Activated naive CD4-positive, alpha-beta T cell treated with anti-CD3 and anti-CD28 coated beads, Interleukin-2, amount 50 U/mL, for 24 hours (primary cell): ENCODE results near the gene DHRS7B.
A peak's percentile ranks its signal among the peaks of the same experiment; 100 is the strongest.
"Not testable (repeated sequence)": the region's sequence is repeated elsewhere in the genome, so short reads cannot be mapped to it uniquely, and the experiment has no call there.

Experiments
- H3K27ac Mint-ChIP-seq: one replicate; pipeline ENCODE4 v1.8.0; 2021; ENCODE audit warnings: mild to moderate bottlenecking, mixed read lengths
- H3K27me3 Mint-ChIP-seq: one replicate; pipeline ENCODE4 v1.8.0; 2021; ENCODE audit warnings: mixed read lengths
- H3K36me3 Mint-ChIP-seq: one replicate; pipeline ENCODE4 v1.8.0; 2021; ENCODE audit warnings: mixed read lengths
- H3K4me1 Mint-ChIP-seq: one replicate; pipeline ENCODE4 v1.8.0; 2021; ENCODE audit warnings: mixed read lengths
- H3K4me3 Mint-ChIP-seq: one replicate; pipeline ENCODE4 v1.8.0; 2021; ENCODE audit warnings: mild to moderate bottlenecking, mixed read lengths
- H3K9me3 Mint-ChIP-seq: one replicate; pipeline ENCODE4 v1.8.0; 2021; ENCODE audit warnings: mixed read lengths

Gene DHRS7B, protein sequence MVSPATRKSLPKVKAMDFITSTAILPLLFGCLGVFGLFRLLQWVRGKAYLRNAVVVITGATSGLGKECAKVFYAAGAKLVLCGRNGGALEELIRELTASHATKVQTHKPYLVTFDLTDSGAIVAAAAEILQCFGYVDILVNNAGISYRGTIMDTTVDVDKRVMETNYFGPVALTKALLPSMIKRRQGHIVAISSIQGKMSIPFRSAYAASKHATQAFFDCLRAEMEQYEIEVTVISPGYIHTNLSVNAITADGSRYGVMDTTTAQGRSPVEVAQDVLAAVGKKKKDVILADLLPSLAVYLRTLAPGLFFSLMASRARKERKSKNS

DNA sequence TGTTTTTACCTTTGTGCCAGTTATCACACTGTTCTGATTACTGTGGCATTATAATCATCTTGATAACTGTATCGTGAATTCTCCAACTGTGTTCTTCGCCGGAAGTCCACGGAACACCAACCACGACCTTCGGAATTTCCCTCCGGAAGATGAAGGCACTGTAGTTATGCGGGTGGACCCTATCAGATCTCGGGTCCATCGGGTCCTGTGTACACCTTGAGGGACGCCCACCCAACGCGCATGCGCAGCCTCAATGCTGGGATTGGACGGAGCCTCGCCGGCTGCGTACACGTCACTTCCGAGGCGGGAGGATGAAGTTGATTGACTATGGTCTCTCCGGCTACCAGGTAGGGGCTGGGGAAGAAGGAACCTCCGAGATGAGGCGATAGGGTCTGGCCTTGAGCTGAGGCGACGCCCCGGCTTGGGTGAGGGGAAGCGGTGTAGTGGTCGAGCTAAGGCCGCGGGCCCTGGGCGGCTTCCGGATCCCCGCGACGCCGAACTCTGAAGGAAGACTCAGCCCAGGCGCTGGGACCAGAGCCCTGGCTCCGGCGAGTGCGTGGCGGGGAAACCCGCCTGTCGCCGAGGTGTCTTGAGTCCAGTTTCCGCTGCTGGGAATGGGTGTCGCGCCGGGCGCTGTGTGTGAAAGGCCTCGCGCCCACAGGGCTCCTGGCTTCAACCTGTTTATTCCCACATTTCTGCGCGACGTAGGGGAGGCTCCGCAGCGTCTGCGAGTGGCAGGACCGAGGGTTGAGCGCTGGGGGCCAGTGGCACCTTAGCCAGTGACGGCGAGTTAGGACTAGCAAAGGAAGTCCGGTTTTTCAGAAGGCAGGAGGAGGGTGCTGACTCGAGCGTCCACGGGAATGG is at the start of gene DHRS7B:
TSS of gene DHRS7B (plus strand) at position 320 of the 864 bp plus-strand sequence. CDS start at position 328, 8 bp downstream.
- H3K36me3 Mint-ChIP-seq = no peaks in the 10 kb centered on the region
- H3K9me3 Mint-ChIP-seq = no peaks in the 10 kb centered on the region
- peaks cover 38% of the 10 kb centered on the region for H3K4me1 Mint-ChIP-seq
- no peaks in the 10 kb centered on the region for H3K27me3 Mint-ChIP-seq
- H3K27ac Mint-ChIP-seq = peak within 1 kb of the TSS; percentile 93
- peak within 1 kb of the TSS; percentile 97 for H3K4me3 Mint-ChIP-seq

DNA sequence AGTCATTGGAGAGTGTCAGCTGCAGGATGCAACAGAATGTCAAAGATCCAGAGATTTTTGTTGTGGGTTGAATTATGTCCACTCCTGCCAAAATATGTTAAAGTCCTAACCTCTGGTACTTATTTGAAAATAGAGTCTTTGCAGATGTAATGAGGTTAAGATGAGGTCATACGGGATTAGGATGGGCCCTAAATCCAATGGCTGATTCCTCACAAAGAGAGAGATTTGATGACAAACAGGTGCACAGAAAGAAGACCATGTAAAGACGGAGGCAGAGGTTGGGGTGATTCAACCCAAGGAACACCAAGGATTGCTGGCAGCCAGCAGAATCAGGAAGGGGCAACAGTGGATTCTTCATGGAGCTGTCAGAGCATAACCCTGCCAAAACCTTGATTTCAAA is 49.5 kb upstream of the DHRS7B start:
- Mint-ChIP-seq H3K4me3 (no peak overlapping the region), H3K9me3 (no peaks in the 10 kb centered on the region), H3K27me3 (peaks cover 5% of the 10 kb centered on the region), H3K4me1 (no peaks in the 10 kb centered on the region), H3K27ac (no peak overlapping the region), H3K36me3 (no peaks in the 10 kb centered on the region)

DNA sequence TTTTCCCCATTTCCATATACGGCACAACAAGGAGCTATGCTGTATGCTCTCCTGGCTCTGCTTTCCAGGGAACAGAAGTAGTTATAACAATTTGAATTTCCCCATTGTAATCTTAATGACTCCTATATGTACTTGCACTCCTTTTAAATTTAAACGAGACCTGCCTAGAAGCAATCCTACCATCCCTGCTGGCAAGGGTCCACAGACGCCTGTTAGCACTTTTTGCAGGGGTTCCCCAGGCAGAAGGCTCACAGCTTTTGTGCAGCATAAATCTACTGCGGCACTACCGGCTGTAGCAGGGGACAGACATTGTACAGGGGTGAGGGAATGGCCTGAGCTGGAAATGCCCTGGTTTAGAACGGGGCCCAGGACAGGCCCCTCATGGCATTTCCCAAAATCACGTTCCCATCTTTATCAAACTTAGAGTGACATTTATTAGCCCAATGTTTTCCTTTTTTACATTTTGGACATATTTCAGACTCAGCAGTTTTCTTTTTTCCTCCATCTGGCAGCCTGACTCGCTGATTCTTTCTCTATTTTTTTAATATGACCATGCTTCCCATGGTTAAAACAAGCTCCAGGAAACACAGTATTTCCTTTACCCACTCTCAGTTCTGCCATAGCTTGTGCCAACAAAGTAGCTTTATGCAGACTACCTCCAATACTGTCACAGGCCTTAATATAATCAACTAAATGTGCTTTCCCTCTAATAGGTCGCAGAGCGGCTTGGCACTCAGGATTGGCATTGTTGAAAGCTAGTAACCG is 48.6 kb upstream of the DHRS7B start:
- Mint-ChIP-seq H3K4me3 (no peak overlapping the region), H3K36me3 (no peaks in the 10 kb centered on the region), H3K9me3 (no peaks in the 10 kb centered on the region), H3K4me1 (no peaks in the 10 kb centered on the region), H3K27me3 (peaks cover 5% of the 10 kb centered on the region), H3K27ac (no peak overlapping the region)

DNA sequence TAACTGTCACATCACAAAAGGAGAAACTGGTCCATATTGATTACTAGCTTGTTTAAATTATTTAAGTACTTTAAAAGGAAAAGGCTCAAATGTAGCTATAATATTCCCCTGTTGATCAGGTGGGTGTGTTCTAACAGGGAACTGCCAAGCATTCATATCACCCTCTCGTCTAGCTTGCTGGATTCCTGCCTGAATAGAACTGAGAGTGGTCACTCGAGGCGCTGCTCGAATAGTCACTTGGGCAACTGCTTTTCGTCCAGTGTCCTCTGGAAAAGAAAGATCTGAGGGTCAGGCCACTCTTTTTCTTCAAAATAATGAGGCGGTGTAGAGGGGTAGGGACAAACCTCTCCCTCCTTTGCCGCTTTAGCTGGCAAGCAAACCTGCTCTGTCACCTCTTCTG is 47.6 kb upstream of the DHRS7B start:
- Mint-ChIP-seq H3K4me3 (no peak overlapping the region), H3K36me3 (no peaks in the 10 kb centered on the region), H3K27me3 (peaks cover 5% of the 10 kb centered on the region), H3K4me1 (no peaks in the 10 kb centered on the region), H3K27ac (no peak overlapping the region), H3K9me3 (no peaks in the 10 kb centered on the region)

DNA sequence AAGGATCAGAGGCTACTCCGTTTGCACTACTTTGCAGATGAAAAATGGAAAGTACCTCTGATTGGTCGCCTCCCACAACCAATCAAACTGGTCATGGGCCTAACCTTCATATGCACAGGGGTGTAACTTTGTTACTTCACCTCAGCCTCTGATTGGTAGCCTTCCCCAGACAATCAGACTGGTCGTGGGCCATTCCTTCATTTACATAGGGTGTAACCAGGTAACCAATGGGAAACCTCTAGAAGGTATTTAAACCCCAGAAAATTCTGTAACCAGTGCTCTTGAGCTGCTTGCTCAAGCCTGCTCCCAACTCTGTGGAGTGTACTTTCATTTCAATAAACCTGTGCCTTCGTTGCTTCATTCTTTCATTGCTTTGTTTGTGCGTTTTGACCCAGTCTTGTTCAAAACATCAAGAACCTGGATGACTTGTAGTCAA is 44.7 kb upstream of the DHRS7B start:
- Mint-ChIP-seq H3K9me3 (no peaks in the 10 kb centered on the region), H3K27me3 (peaks cover 9% of the 10 kb centered on the region), H3K36me3 (no peaks in the 10 kb centered on the region), H3K4me1 (no peaks in the 10 kb centered on the region), H3K27ac (no peak overlapping the region), H3K4me3 (no peak overlapping the region)

DNA sequence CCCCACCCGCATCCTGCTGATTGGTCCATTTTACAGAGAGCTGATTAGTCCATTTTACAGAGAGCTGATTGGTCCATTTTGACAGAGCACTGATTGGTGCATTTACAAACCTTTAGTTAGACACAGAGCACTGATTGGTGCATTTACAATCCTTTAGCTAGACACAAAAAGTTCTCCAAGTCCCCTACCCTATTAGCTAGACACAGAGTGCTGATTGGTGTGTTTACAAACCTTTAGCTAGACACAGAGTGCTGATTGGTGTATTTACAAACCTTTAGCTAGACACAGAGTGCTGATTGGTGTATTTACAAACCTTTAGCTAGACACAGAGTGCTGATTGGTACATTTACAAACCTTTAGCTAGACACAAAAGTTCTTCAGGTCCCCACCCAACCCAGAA is 41.5 kb upstream of the DHRS7B start:
- H3K27ac Mint-ChIP-seq, H3K27me3 Mint-ChIP-seq, H3K9me3 Mint-ChIP-seq: not testable (repeated sequence)

DNA sequence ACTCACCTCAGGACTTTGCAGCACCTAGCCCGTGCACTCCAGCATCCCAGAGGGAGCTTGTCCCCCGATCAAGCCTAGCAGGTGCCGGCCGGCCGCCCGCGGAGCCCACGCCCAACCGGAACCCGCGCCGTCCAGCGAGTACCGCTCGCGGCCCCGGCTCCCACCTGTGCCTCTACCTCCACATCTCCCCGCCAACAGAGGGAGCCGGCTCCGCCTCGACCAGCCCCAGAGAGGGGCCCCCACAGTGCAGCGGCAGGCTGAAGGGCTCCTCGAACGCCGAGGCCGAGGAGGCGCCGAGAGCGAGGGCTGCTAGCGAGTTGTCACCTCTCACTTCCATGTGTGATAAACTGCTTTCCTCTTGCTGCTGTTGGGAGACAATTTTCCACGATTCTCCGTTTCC is 41.1 kb upstream of the DHRS7B start:
- H3K4me1 Mint-ChIP-seq = no peaks in the 10 kb centered on the region
- H3K36me3 Mint-ChIP-seq = no peaks in the 10 kb centered on the region
- no peaks in the 10 kb centered on the region for H3K9me3 Mint-ChIP-seq
- peaks cover 4% of the 10 kb centered on the region for H3K27me3 Mint-ChIP-seq
- H3K4me3 Mint-ChIP-seq = no peak overlapping the region
- H3K27ac Mint-ChIP-seq = no peak overlapping the region

More for the DNA sequence above, 41.5 kb upstream of the DHRS7B start:
- not testable (repeated sequence) for H3K4me1 Mint-ChIP-seq, H3K4me3 Mint-ChIP-seq, H3K36me3 Mint-ChIP-seq

DNA sequence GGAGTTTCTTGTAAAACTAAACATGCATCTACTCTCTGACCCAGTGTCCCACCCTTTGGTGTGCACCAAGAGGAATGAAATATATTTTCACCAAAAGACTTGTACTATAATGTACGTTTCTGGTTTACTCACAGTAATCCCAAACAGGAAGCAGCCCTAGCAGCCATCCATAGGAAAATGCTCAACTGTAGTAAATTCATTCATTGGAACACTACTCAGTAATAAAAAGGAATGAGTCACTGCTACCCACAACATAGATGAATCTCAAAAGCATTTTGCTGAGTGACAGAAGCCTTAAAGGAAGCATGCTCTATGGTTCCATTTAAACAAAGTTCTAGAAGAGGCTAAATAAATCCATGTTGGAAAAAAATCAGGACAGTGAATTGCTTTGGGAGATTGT is 37.6 kb upstream of the DHRS7B start:
- no peaks in the 10 kb centered on the region for H3K9me3 Mint-ChIP-seq
- H3K36me3 Mint-ChIP-seq = no peaks in the 10 kb centered on the region
- no peak overlapping the region for H3K27ac Mint-ChIP-seq
- H3K4me1 Mint-ChIP-seq = no peaks in the 10 kb centered on the region
- peaks cover 4% of the 10 kb centered on the region for H3K27me3 Mint-ChIP-seq
- H3K4me3 Mint-ChIP-seq = no peak overlapping the region

DNA sequence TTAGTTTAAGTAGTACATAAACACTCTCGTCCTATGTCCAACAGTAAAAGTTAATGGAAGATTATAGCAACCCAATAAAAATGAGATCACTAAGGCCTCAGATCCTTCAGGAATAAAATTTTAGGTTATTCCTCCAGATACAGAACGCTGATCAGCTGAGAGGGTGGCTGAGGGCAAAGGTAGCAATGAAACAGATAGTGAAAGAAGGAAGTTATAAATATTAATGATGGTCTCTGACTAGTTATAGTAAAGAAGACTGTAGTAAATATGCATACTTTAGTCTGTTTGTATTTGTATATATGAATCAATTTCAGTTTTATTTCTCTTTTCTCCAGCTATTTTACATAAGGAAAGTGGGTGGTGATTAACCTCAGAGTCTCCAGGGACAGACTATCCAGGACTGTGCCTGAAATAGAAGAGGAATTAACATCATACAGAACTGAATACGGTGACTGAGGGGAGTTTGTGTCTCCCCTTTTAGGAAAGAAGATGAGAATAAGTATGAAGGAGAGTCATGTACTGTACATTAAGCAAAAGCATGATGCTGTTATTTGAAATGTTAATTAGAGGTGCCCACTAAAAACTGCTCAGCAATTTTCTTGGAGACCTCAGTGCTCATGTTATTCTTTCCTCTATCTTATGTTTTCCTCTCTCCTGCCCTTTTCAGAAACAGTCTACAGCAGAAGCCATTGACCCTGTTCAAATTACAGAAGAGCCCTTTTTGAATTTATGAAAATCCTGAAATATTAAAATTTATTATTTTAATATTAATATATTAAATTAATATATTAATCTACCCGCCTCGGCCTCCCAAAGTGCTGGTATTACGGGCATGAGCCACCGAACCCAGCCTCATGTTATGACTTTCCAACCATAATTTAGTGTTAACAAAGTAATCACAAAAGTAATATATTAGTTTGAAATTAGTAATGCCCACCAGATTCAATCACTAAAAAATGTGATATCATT is 36.5 kb upstream of the DHRS7B start:
- no peak overlapping the region for H3K4me3 Mint-ChIP-seq
- peaks cover 4% of the 10 kb centered on the region for H3K27me3 Mint-ChIP-seq
- no peaks in the 10 kb centered on the region for H3K9me3 Mint-ChIP-seq
- no peak overlapping the region for H3K27ac Mint-ChIP-seq
- no peaks in the 10 kb centered on the region for H3K4me1 Mint-ChIP-seq
- H3K36me3 Mint-ChIP-seq = no peaks in the 10 kb centered on the region

DNA sequence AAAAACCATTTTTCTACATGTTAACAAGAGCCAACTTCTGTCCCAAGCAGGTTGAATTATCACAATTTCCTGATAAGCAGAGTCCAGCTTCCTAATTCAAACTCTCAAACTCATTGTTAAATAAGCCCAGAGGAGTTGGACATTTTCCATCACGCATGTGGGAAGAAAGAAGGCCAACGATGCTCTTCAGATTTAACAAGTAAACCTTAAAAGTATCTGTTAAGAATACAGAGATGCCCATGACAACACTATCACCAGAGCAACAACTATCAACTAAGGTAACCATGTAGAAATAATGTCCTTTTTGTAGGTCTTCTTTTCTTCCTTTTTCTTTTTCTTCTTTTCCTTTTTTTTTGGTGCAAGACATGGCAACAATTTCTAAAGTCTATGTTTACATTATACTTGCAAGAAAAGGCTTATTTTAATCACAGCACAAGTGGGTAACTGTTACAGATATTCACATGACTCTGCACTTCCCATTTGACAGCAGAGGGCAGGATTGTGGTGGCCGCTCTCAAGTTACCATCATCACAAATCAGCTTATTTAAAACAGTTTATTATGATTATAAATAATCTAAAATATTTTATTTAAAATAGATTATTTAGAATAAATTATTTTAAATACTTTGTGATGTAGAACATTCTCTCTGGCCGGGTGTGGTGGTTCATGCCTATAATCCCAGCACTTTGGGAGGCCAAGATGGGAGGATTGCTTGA is 35.7 kb upstream of the DHRS7B start:
- Mint-ChIP-seq H3K27ac (no peak overlapping the region), H3K36me3 (no peaks in the 10 kb centered on the region), H3K9me3 (no peaks in the 10 kb centered on the region), H3K4me3 (no peak overlapping the region), H3K27me3 (peaks cover under 1% of the 10 kb centered on the region), H3K4me1 (no peaks in the 10 kb centered on the region)

DNA sequence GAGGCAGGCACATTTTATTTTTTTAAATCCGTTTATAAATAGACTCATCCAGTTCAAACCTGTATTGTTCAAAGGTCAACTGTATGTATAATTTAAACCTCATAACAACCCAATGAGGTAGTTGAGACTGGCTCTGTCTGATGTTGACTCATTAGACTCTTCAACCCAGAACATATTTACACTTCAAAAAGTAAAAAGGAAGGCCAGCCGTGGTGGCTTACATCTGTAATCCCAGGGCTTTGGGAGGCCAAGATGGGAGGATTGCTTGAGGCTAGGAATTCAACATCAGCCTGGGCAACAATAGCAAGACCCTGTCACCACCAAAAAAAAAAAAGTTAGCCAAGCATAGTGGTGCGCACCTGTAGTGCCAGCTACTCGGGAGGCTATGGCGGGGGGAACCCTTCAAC is 32.5 kb upstream of the DHRS7B start:
- peaks cover 7% of the 10 kb centered on the region for H3K4me1 Mint-ChIP-seq
- no peak overlapping the region for H3K27ac Mint-ChIP-seq
- no peak overlapping the region for H3K4me3 Mint-ChIP-seq
- H3K9me3 Mint-ChIP-seq = no peaks in the 10 kb centered on the region
- H3K36me3 Mint-ChIP-seq = no peaks in the 10 kb centered on the region
- no peaks in the 10 kb centered on the region for H3K27me3 Mint-ChIP-seq

DNA sequence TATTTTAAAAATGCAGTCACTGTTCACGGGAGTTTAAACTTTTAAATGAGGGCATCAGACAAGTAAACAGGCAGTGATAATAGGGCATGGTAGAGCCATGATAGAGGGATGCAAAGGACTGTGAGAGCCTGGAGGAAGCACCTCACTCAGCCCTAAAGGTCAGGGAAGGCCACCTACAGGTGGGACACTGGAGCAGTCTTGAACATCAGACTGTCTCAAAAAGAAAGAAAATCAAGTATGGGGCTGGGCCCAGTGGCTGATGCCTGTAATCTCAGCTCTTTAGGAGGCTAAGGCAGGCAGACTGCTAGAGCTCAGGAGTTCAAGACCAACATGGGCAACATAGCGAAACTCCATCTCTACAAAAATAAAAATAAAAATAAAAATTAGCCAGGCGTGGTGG is 31.0 kb upstream of the DHRS7B start:
- Mint-ChIP-seq H3K27ac (no peak overlapping the region), H3K9me3 (no peaks in the 10 kb centered on the region), H3K4me3 (no peak overlapping the region), H3K4me1 (peaks cover 12% of the 10 kb centered on the region), H3K27me3 (no peaks in the 10 kb centered on the region), H3K36me3 (no peaks in the 10 kb centered on the region)

DNA sequence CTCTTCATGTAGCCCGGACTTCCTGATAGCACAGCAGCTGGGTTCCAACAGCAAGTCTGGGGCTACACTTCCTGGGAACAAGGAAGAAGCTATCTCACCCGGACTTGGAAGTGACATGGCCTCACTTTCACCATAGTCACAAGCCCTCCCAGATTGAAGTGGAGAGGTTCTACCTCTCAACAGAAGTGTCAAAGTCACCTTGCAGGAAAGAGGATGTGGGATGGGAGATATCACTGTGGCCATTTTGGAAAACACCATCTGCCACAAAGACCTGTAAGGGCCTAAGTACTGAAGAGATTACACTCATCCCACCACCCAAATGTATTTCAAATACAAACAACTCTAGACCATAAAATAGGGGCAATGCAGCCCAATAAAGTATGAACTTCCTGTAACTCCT is 29.9 kb upstream of the DHRS7B start:
- Mint-ChIP-seq H3K9me3 (no peaks in the 10 kb centered on the region), H3K27me3 (no peaks in the 10 kb centered on the region), H3K27ac (no peak overlapping the region), H3K36me3 (no peaks in the 10 kb centered on the region), H3K4me1 (peaks cover 12% of the 10 kb centered on the region), H3K4me3 (no peak overlapping the region)

DNA sequence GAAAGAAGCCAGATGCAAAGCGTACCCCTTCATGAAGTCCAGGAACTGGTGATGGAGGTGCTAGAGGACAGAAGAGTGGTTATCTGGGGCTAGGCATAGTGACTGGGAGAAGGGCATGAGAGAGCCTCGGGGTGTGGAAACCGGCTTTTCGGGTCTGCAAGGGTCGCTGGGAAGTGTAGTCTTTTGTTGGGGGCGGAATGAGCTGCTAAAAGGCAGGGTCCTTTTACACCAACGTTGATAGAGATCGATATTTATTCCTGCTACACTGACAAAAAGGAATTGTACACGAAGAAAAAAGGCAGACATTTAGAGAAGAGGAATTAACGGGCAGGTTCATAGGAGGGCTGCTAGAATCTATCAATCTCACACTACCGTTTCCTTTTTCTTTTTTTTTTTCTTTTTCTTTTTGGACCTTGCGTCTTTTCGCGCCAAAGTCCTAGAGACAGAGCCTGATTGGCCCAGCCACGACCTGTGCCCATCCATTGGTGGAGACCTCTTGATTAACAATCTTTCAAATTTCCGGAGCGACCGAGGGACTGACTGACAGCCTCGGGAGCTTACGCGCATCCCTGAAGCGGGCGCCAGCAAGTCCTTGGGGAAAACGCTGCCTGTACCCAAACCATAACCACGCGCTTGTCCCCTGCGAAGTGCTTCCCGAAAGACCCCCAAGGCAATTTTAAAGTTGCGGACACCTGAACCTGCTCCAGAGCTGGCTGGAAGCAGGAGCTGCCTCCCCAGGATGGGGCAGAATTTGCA is 27.7 kb upstream of the DHRS7B start:
- peaks cover 12% of the 10 kb centered on the region for H3K4me1 Mint-ChIP-seq
- H3K36me3 Mint-ChIP-seq = no peaks in the 10 kb centered on the region
- no peaks in the 10 kb centered on the region for H3K9me3 Mint-ChIP-seq
- H3K4me3 Mint-ChIP-seq = peak overlapping the region; percentile 94
- H3K27ac Mint-ChIP-seq = peak overlapping the region; percentile 81
- no peaks in the 10 kb centered on the region for H3K27me3 Mint-ChIP-seq
